ENCODE results near the gene PRRT1B.

Gene PRRT1B

GRCh38 chr9:131580358-131580757, 35.0 kb downstream of the PRRT1B start:
- no peak for DNase-seq (ENCODE audit: low read depth in 2 of 2)

- DNase-seq (ENCODE audit: low read depth in 2 of 2) = no peak
Observed at GRCh38 chr9:131582056-131582455, 36.7 kb downstream of the PRRT1B start.

GRCh38 chr9:131582466-131583336, 37.4 kb downstream of the PRRT1B start:
- no peak for DNase-seq (ENCODE audit: low read depth in 2 of 2)

- no peak for DNase-seq (ENCODE audit: low read depth in 2 of 2)
Observed at GRCh38 chr9:131583337-131583645, 38.0 kb downstream of the PRRT1B start.

GRCh38 chr9:131583836-131584555, 38.7 kb downstream of the PRRT1B start:
- no peak for DNase-seq (ENCODE audit: low read depth in 2 of 2)

GRCh38 chr9:131584858-131585257, 39.5 kb downstream of the PRRT1B start:
- no peak for DNase-seq (ENCODE audit: low read depth in 2 of 2)

- DNase-seq (ENCODE audit: low read depth in 2 of 2) = peak in 1 of 2 experiments; percentile 13
Observed at GRCh38 chr9:131585375-131585774, 40.1 kb downstream of the PRRT1B start.

- no peak for DNase-seq (ENCODE audit: low read depth in 2 of 2)
Observed at GRCh38 chr9:131587331-131587730, 42.0 kb downstream of the PRRT1B start.

GRCh38 chr9:131587906-131588305, 42.6 kb downstream of the PRRT1B start:
- no peak for DNase-seq (ENCODE audit: low read depth in 2 of 2)

GRCh38 chr9:131588396-131588795, 43.1 kb downstream of the PRRT1B start:
- no peak for DNase-seq (ENCODE audit: low read depth in 2 of 2)

- DNase-seq (ENCODE audit: low read depth in 2 of 2) = no peak
Observed at GRCh38 chr9:131589124-131589711, 43.9 kb downstream of the PRRT1B start.

- no peak for DNase-seq (ENCODE audit: low read depth in 2 of 2)
Observed at GRCh38 chr9:131589993-131590392, 44.7 kb downstream of the PRRT1B start.

- DNase-seq (ENCODE audit: low read depth in 2 of 2) = no peak
Observed at GRCh38 chr9:131590449-131590848, 45.1 kb downstream of the PRRT1B start.

- DNase-seq (ENCODE audit: low read depth in 2 of 2) = peak; percentile 66 to 73
Observed at GRCh38 chr9:131590907-131591844, 45.9 kb downstream of the PRRT1B start.

GRCh38 chr9:131591845-131592208, 46.5 kb downstream of the PRRT1B start:
- DNase-seq (ENCODE audit: low read depth in 2 of 2) = no peak

- DNase-seq (ENCODE audit: low read depth in 2 of 2) = no peak
Observed at GRCh38 chr9:131593091-131593820, 47.9 kb downstream of the PRRT1B start.

GRCh38 chr9:131593936-131594665, 48.8 kb downstream of the PRRT1B start:
- DNase-seq (ENCODE audit: low read depth in 2 of 2) = no peak

GRCh38 chr9:131594906-131595665, 49.8 kb downstream of the PRRT1B start:
- no peak for DNase-seq (ENCODE audit: low read depth in 2 of 2)

- no peak for DNase-seq (ENCODE audit: low read depth in 2 of 2)
Observed at GRCh38 chr9:131595696-131596429, 50.5 kb downstream of the PRRT1B start.
